MM.1S (cell line): ENCODE results near the gene AGAP1.

ENCODE experiments used
- DNase-seq: peaks from one replicate; pipeline ENCODE4 v3.0.0-alpha.2; 2015
- H2AFZ ChIP-seq: fragments of 300-600 bp; sonication (generic); 2 replicates; pipeline ENCODE4 v1.6.0; 2016; ENCODE audit warnings: antibody characterized with exemption, low read length
- H3F3A ChIP-seq: fragments of 300-600 bp; sonication (generic); 2 replicates; pipeline ENCODE4 v1.6.1; 2016; ENCODE audit warnings: mild to moderate bottlenecking, antibody characterized with exemption, low read length, moderate library complexity, mixed read lengths; ENCODE audit not compliant: insufficient read depth
- H3K27ac ChIP-seq: fragments of 300-600 bp; sonication (generic); 2 replicates; pipeline ENCODE4 v1.5.1; 2016; ENCODE audit warnings: mild to moderate bottlenecking, low read length
- H3K27me3 ChIP-seq: fragments of 300-600 bp; sonication (generic); replicated peaks from 2 replicates; pipeline ENCODE4 v1.6.0; 2016; ENCODE audit warnings: low read length; ENCODE audit not compliant: insufficient read depth
- H3K36me3 ChIP-seq: fragments of 300-600 bp; sonication (generic); replicated peaks from 2 replicates; pipeline ENCODE4 v1.6.1; 2016; ENCODE audit warnings: mild to moderate bottlenecking, low read length, mixed read lengths; ENCODE audit not compliant: insufficient read depth
- H3K4me1 ChIP-seq: fragments of 300-600 bp; sonication (generic); 2 replicates; pipeline ENCODE4 v1.6.1; 2016; ENCODE audit warnings: low read length, mixed read lengths
- H3K4me2 ChIP-seq: fragments of 300-600 bp; sonication (generic); 2 replicates; pipeline ENCODE4 v1.6.0; 2016; ENCODE audit warnings: low read depth, low read length
- H3K4me3 ChIP-seq: fragments of 300-600 bp; sonication (generic); 2 replicates; pipeline ENCODE4 v1.5.1; 2016; ENCODE audit warnings: low read length, mixed read lengths
- H3K79me2 ChIP-seq: fragments of 300-600 bp; sonication (generic); 2 replicates; pipeline ENCODE4 v1.6.1; 2016; ENCODE audit warnings: mixed run types, low read length, mixed read lengths
- H3K9ac ChIP-seq: fragments of 300-600 bp; sonication (generic); 2 replicates; pipeline ENCODE4 v1.6.1; 2016; ENCODE audit warnings: low read length, mixed read lengths
- H3K9me2 ChIP-seq: fragments of 300-600 bp; sonication (generic); replicated peaks from 2 replicates; pipeline ENCODE4 v1.6.1; 2016; ENCODE audit warnings: mild to moderate bottlenecking, low read length, mixed read lengths; ENCODE audit not compliant: insufficient read depth
- H3K9me3 ChIP-seq: fragments of 300-600 bp; sonication (generic); replicated peaks from 2 replicates; pipeline ENCODE4 v1.6.1; 2016; ENCODE audit warnings: mild to moderate bottlenecking, low read length, mixed read lengths; ENCODE audit not compliant: insufficient read depth
- H4K20me1 ChIP-seq: fragments of 300-600 bp; sonication (generic); 2 replicates; pipeline ENCODE4 v1.6.1; 2016; ENCODE audit warnings: mild to moderate bottlenecking, low read length, moderate library complexity, mixed read lengths; ENCODE audit not compliant: insufficient read depth
- EZH2 ChIP-seq: fragments of 300-600 bp; sonication (generic); optimal IDR thresholded peaks from 2 replicates; pipeline ENCODE3; 2017; ENCODE audit warnings: low read depth, mild to moderate bottlenecking, antibody characterized with exemption, low read length, mixed read lengths
- EZH2phosphoT487 ChIP-seq: fragments of 300-600 bp; sonication (generic); IDR thresholded peaks from 2 replicates; pipeline ENCODE4 v1.6.1; 2018; ENCODE audit warnings: antibody characterized with exemption, low read length
- TF ChIP-seq, protein P1 (sequence below): fragments of 300-600 bp; sonication (generic); IDR thresholded peaks from 2 replicates; pipeline ENCODE4 v1.5.1; 2016; ENCODE audit warnings: antibody characterized with exemption, low read length, mixed read lengths

AGAP1 gene

DNA sequence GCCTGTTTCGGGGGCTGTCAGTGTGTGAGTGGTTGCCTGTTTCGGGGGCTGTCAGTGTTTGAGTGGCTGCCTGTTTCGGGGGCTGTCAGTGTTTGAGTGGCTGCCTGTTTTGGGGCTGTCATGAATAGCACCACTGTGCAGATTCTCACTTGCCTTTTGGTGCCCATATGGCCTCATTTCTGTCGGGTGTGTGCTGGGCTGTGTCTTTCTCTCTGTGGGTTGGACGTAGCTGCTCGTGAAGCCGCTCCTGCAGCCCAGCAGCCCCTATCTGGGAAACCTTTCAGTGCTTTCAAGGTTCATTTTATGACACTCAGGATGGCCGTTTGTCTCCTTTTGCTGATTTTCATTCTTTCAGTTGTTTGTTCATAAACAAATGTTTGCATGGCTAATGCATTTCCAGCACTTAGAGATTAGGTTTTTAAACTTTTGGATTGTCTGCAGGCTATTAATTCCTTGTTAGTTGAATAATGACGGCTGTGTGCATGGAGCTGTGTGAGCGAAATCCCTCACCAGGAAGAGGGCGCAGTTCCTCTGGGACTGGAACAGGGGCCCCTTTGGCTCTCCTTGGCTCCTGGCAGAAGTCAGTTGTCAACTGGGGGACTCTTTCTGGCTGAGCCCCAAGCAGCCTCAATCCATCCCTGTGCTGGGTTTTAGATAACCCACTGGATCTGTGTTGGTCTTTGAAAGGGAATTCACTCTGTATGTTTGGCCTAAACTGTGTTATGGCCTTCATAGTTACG is 10.8 kb downstream of the AGAP1 start:
- no peak for TF ChIP-seq EZH2
- TF ChIP-seq, protein P1, sequence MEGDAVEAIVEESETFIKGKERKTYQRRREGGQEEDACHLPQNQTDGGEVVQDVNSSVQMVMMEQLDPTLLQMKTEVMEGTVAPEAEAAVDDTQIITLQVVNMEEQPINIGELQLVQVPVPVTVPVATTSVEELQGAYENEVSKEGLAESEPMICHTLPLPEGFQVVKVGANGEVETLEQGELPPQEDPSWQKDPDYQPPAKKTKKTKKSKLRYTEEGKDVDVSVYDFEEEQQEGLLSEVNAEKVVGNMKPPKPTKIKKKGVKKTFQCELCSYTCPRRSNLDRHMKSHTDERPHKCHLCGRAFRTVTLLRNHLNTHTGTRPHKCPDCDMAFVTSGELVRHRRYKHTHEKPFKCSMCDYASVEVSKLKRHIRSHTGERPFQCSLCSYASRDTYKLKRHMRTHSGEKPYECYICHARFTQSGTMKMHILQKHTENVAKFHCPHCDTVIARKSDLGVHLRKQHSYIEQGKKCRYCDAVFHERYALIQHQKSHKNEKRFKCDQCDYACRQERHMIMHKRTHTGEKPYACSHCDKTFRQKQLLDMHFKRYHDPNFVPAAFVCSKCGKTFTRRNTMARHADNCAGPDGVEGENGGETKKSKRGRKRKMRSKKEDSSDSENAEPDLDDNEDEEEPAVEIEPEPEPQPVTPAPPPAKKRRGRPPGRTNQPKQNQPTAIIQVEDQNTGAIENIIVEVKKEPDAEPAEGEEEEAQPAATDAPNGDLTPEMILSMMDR, result no peak
- TF ChIP-seq EZH2phosphoT487, result no peak
- H3K9ac ChIP-seq, result no peak overlapping the region
- no peak overlapping the region for H3K4me3 ChIP-seq
- no peaks in the 10 kb centered on the region for H3K27me3 ChIP-seq
- no peak overlapping the region for H2AFZ ChIP-seq
- H3K9me2 ChIP-seq, result no peaks in the 10 kb centered on the region
- no peak overlapping the region for H3K4me2 ChIP-seq
- no peak overlapping the region for H3K27ac ChIP-seq
- H4K20me1 ChIP-seq, result no peaks in the 10 kb centered on the region
- H3K79me2 ChIP-seq, result peaks cover 93% of the 10 kb centered on the region
- no peaks in the 10 kb centered on the region for H3K9me3 ChIP-seq
- no peak for DNase-seq
- H3K4me1 ChIP-seq, result peaks cover 42% of the 10 kb centered on the region
- peaks cover 37% of the 10 kb centered on the region for H3F3A ChIP-seq
- H3K36me3 ChIP-seq, result no peaks in the 10 kb centered on the region

DNA sequence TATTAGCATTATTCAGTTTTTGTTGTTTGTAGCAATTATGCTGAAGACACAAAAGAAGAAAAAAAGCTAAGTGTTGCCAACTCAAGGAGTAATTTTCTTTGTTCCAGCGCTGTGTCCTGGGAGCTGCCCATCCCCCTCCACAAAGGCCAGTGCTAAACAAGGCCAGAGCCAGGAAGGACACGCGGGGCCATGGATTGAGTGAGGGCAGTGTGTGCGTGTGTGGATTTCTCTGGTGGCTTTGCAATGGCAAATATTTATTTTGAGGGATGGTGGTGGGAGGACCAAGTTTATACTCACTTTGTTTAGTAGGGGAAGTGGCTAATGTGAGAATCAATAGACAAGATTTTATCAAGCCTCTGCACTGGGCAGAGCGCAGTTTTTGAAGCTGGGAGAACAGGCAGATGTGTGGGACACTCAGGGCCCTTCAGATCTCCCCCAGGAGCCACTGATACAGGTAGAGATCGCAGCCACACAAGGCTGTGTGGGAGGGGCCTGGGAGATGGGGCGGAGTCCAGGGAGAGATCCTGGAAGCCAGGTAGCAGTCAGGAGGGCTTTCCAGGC is 11.4 kb downstream of the AGAP1 start:
- DNase-seq, result no peak

DNA sequence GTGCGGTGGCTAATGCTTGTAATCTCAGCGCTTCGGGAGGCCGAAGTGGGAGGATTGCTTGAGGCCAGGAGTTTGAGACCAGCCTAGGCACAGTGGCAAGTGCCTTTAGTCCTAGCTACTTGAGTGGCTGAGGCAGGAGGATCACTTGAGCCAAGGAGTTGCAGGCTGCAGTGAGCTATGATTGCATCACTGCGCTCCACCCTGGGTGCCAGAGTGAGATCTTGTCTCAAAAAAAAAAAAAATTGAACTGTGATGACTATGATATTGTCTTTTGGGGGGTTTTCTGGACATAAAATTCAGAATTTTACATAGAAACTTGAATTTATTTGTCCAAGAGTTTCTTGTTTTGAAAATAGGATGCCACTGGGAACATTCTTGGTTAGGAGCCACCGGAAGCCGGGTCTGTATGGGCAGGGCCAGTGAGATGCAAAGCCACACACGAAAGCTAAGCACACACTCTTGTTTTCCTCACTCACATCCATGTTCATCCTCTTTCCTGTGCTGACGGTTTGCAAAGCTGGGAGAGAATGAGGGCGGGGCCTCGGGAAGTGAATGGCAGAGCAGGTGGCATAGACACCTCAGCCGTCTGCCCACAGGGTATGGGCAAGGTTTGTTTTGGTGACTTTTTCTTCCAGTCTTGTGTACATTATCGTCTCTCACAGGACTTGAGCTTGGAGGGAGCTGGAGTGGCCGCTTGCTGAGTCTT is 12.6 kb downstream of the AGAP1 start:
- H3K9me3 ChIP-seq, result no peaks in the 10 kb centered on the region
- DNase-seq, result no peak
- no peak overlapping the region for H3K4me2 ChIP-seq
- peaks cover 25% of the 10 kb centered on the region for H3K4me1 ChIP-seq
- 0 out of 2 replicates have a peak, but pooled peaks cover 3% of the 10 kb centered on the region for H4K20me1 ChIP-seq
- no peak overlapping the region for H2AFZ ChIP-seq
- H3K9me2 ChIP-seq, result no peaks in the 10 kb centered on the region
- no peak overlapping the region for H3K4me3 ChIP-seq
- H3F3A ChIP-seq, result peaks cover 19% of the 10 kb centered on the region
- TF ChIP-seq, protein P1, result no peak
- no peak for TF ChIP-seq EZH2
- H3K9ac ChIP-seq, result no peak overlapping the region
- peaks cover 95% of the 10 kb centered on the region for H3K79me2 ChIP-seq
- no peaks in the 10 kb centered on the region for H3K36me3 ChIP-seq
- H3K27ac ChIP-seq, result no peak overlapping the region
- H3K27me3 ChIP-seq, result no peaks in the 10 kb centered on the region

More for the DNA sequence above, 11.4 kb downstream of the AGAP1 start:
- peaks cover 30% of the 10 kb centered on the region for H3F3A ChIP-seq
- H3K9ac ChIP-seq, result no peak overlapping the region
- no peaks in the 10 kb centered on the region for H3K36me3 ChIP-seq
- no peak overlapping the region for H3K4me3 ChIP-seq
- no peak overlapping the region for H3K4me2 ChIP-seq
- no peaks in the 10 kb centered on the region for H4K20me1 ChIP-seq
- TF ChIP-seq EZH2 (no peak), EZH2phosphoT487 (no peak)
- TF ChIP-seq, protein P1, result no peak
- peaks cover 35% of the 10 kb centered on the region for H3K4me1 ChIP-seq
- H3K27me3 ChIP-seq, result no peaks in the 10 kb centered on the region
- H2AFZ ChIP-seq, result no peak overlapping the region
- no peak overlapping the region for H3K27ac ChIP-seq
- peaks cover 93% of the 10 kb centered on the region for H3K79me2 ChIP-seq
- H3K9me3 ChIP-seq, result no peaks in the 10 kb centered on the region
- no peaks in the 10 kb centered on the region for H3K9me2 ChIP-seq
